GM19238 (cell line): ENCODE results near the gene YOD1.

Experiments
- DNase-seq: peaks from one replicate; pipeline ENCODE4 v3.0.0; 2011; ENCODE audit warnings: low spot score; ENCODE audit not compliant: insufficient read length

The YOD1 gene

GRCh38 chr1:207028884-207029650, 21.9 kb downstream of the YOD1 start:
- DNase-seq: no peak

- no peak for DNase-seq
Observed at GRCh38 chr1:207027921-207028320, 23.1 kb downstream of the YOD1 start.

GRCh38 chr1:207027206-207027777, 23.7 kb downstream of the YOD1 start:
- DNase-seq: no peak

GRCh38 chr1:207026104-207026534, 24.9 kb downstream of the YOD1 start:
- DNase-seq: no peak

- no peak for DNase-seq
Observed at GRCh38 chr1:207025146-207025880, 25.7 kb downstream of the YOD1 start.

- no peak for DNase-seq
Observed at GRCh38 chr1:207024202-207025145, 26.5 kb downstream of the YOD1 start.

- no peak for DNase-seq
Observed at GRCh38 chr1:207022996-207023679, 27.9 kb downstream of the YOD1 start.

- no peak for DNase-seq
Observed at GRCh38 chr1:207021876-207022596, 29.0 kb downstream of the YOD1 start.

- no peak for DNase-seq
Observed at GRCh38 chr1:207021139-207021861, 29.7 kb downstream of the YOD1 start.

GRCh38 chr1:207020709-207021107, 30.3 kb downstream of the YOD1 start:
- DNase-seq: no peak

GRCh38 chr1:207020065-207020708, 30.8 kb downstream of the YOD1 start:
- no peak for DNase-seq

- no peak for DNase-seq
Observed at GRCh38 chr1:207019661-207020060, 31.3 kb downstream of the YOD1 start.

GRCh38 chr1:207019161-207019560, 31.8 kb downstream of the YOD1 start:
- no peak for DNase-seq

- no peak for DNase-seq
Observed at GRCh38 chr1:207018707-207019106, 32.3 kb downstream of the YOD1 start.

- no peak for DNase-seq
Observed at GRCh38 chr1:207017615-207018559, 33.1 kb downstream of the YOD1 start.

- no peak for DNase-seq
Observed at GRCh38 chr1:207015791-207016190, 35.2 kb downstream of the YOD1 start.

- DNase-seq: no peak
Observed at GRCh38 chr1:207014728-207015127, 36.3 kb downstream of the YOD1 start.
